ENCODE measurements around the gene DCAF17. TPM values are rescaled to one million over a fixed set of nuclear protein-coding genes. Genes with fewer than 3 reads are reported as not detected.
A peak's percentile ranks its signal among the peaks of the same experiment; 100 is the strongest.

The DCAF17 gene
- total and polyA plus RNA-seq, 2 of the 13 experiments (the other 11 are each of a cell fraction or from before 2014, with no cell fraction given), result 13.7 to 30.0 TPM

DNA sequence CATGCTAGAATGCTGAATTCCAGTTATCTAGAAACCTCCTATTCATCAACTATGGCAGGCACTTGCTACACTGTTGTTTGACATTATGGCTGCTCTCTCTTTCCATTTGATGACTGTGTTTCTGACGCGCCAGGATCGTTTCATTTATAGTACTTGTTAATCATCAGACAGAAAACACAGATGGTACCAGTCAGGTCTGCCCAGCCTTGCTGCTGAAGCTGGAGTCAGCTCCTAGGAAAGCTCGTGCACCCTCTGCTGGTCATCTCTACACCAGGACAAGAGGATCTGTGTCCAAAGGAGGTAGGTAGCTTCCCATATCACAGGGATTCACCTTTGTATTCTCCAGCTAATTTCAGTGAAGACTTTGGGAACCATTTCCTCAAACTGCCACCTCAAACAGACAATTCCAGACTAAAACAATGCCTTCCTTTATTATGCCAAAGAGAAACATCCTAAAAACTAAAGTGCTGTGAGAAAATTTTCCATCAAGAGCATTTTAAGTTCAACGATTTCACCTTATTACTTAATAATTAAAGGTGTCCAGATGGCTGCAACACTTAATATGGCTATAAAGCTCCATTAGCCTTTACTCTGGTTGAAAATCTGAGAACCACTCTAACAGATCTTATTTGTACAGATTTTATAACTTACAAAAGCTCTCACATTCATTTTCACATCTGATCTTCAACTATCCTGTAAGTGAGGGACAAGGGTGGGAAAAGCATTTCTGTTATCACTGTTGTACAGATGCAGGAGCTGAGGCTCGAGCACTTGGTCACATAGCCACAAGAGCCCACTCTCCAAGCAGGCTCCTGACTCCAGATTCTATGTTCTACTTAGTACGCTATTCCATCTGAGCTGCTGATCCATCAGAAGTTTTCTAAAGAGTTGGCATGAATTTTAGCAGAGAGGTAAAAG is 17.8 kb upstream of the DCAF17 start (continued):
- TF ChIP-seq, protein P1, sequence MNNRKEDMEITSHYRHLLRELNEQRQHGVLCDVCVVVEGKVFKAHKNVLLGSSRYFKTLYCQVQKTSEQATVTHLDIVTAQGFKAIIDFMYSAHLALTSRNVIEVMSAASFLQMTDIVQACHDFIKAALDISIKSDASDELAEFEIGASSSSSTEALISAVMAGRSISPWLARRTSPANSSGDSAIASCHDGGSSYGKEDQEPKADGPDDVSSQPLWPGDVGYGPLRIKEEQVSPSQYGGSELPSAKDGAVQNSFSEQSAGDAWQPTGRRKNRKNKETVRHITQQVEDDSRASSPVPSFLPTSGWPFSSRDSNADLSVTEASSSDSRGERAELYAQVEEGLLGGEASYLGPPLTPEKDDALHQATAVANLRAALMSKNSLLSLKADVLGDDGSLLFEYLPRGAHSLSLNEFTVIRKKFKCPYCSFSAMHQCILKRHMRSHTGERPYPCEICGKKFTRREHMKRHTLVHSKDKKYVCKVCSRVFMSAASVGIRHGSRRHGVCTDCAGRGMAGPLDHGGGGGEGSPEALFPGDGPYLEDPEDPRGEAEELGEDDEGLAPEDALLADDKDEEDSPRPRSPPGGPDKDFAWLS (CRISPR knock-in tag; IDR thresholded peaks at IDR 0.05; ENCODE audit: borderline replicate concordance), result no peak
- TF ChIP-seq ZNF33A (CRISPR knock-in tag; IDR thresholded peaks at IDR 0.05; ENCODE audit: borderline replicate concordance), result no peak
- TF ChIP-seq TOE1 (CRISPR knock-in tag; IDR thresholded peaks at IDR 0.05), result no peak
- TF ChIP-seq, protein P2, sequence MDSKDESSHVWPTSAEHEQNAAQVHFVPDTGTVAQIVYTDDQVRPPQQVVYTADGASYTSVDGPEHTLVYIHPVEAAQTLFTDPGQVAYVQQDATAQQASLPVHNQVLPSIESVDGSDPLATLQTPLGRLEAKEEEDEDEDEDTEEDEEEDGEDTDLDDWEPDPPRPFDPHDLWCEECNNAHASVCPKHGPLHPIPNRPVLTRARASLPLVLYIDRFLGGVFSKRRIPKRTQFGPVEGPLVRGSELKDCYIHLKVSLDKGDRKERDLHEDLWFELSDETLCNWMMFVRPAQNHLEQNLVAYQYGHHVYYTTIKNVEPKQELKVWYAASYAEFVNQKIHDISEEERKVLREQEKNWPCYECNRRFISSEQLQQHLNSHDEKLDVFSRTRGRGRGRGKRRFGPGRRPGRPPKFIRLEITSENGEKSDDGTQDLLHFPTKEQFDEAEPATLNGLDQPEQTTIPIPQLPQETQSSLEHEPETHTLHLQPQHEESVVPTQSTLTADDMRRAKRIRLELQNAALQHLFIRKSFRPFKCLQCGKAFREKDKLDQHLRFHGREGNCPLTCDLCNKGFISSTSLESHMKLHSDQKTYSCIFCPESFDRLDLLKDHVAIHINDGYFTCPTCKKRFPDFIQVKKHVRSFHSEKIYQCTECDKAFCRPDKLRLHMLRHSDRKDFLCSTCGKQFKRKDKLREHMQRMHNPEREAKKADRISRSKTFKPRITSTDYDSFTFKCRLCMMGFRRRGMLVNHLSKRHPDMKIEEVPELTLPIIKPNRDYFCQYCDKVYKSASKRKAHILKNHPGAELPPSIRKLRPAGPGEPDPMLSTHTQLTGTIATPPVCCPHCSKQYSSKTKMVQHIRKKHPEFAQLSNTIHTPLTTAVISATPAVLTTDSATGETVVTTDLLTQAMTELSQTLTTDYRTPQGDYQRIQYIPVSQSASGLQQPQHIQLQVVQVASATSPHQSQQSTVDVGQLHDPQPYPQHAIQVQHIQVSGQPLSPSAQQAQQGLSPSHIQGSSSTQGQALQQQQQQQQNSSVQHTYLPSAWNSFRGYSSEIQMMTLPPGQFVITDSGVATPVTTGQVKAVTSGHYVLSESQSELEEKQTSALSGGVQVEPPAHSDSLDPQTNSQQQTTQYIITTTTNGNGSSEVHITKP (CRISPR knock-in tag; IDR thresholded peaks at IDR 0.05; ENCODE audit: low read depth), result peak; percentile 54; the same call in 1 of the 2 replicates
- TF ChIP-seq RARG (CRISPR knock-in tag; IDR thresholded peaks at IDR 0.05; ENCODE audit: low read depth), result no peak
- TF ChIP-seq ZFP37 (CRISPR knock-in tag; IDR thresholded peaks at IDR 0.05; ENCODE audit: borderline replicate concordance), result no peak
- TF ChIP-seq ZNF883 (CRISPR knock-in tag; IDR thresholded peaks at IDR 0.05; ENCODE audit: not compliant biosample characterization), result no peak
- no peak for TF ChIP-seq CENPX (CRISPR knock-in tag; IDR thresholded peaks at IDR 0.05)
- TF ChIP-seq SMAD9 (CRISPR knock-in tag; IDR thresholded peaks at IDR 0.05), result no peak
- TF ChIP-seq, protein P3, sequence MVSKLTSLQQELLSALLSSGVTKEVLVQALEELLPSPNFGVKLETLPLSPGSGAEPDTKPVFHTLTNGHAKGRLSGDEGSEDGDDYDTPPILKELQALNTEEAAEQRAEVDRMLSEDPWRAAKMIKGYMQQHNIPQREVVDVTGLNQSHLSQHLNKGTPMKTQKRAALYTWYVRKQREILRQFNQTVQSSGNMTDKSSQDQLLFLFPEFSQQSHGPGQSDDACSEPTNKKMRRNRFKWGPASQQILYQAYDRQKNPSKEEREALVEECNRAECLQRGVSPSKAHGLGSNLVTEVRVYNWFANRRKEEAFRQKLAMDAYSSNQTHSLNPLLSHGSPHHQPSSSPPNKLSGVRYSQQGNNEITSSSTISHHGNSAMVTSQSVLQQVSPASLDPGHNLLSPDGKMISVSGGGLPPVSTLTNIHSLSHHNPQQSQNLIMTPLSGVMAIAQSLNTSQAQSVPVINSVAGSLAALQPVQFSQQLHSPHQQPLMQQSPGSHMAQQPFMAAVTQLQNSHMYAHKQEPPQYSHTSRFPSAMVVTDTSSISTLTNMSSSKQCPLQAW (CRISPR knock-in tag; IDR thresholded peaks at IDR 0.05), result peak; percentile 72
- TF ChIP-seq ZNF34 (CRISPR knock-in tag; IDR thresholded peaks at IDR 0.05; ENCODE audit: borderline replicate concordance), result no peak
- no peak for TF ChIP-seq POLR2AphosphoS5 (IDR thresholded peaks at IDR 0.05; ENCODE audit: low read depth, low read length)
- TF ChIP-seq FOXC1 (CRISPR knock-in tag; IDR thresholded peaks at IDR 0.05; ENCODE audit: borderline replicate concordance), result no peak
- TF ChIP-seq, protein P4, sequence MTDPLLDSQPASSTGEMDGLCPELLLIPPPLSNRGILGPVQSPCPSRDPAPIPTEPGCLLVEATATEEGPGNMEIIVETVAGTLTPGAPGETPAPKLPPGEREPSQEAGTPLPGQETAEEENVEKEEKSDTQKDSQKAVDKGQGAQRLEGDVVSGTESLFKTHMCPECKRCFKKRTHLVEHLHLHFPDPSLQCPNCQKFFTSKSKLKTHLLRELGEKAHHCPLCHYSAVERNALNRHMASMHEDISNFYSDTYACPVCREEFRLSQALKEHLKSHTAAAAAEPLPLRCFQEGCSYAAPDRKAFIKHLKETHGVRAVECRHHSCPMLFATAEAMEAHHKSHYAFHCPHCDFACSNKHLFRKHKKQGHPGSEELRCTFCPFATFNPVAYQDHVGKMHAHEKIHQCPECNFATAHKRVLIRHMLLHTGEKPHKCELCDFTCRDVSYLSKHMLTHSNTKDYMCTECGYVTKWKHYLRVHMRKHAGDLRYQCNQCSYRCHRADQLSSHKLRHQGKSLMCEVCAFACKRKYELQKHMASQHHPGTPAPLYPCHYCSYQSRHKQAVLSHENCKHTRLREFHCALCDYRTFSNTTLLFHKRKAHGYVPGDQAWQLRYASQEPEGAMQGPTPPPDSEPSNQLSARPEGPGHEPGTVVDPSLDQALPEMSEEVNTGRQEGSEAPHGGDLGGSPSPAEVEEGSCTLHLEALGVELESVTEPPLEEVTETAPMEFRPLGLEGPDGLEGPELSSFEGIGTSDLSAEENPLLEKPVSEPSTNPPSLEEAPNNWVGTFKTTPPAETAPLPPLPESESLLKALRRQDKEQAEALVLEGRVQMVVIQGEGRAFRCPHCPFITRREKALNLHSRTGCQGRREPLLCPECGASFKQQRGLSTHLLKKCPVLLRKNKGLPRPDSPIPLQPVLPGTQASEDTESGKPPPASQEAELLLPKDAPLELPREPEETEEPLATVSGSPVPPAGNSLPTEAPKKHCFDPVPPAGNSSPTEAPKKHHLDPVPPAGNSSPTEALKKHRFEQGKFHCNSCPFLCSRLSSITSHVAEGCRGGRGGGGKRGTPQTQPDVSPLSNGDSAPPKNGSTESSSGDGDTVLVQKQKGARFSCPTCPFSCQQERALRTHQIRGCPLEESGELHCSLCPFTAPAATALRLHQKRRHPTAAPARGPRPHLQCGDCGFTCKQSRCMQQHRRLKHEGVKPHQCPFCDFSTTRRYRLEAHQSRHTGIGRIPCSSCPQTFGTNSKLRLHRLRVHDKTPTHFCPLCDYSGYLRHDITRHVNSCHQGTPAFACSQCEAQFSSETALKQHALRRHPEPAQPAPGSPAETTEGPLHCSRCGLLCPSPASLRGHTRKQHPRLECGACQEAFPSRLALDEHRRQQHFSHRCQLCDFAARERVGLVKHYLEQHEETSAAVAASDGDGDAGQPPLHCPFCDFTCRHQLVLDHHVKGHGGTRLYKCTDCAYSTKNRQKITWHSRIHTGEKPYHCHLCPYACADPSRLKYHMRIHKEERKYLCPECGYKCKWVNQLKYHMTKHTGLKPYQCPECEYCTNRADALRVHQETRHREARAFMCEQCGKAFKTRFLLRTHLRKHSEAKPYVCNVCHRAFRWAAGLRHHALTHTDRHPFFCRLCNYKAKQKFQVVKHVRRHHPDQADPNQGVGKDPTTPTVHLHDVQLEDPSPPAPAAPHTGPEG (CRISPR knock-in tag; IDR thresholded peaks at IDR 0.05), result no peak
